GM21825 (cell line): ENCODE results near the gene CNOT6L.

Source experiments
- ATAC-seq: cut with Tn5 transposase; IDR thresholded peaks from one replicate; pipeline ENCODE4 v1.9.1; 2021; ENCODE audit warnings: mild to moderate bottlenecking, moderate library complexity; ENCODE audit not compliant: unreplicated experiment

The CNOT6L gene

GRCh38 chr4:77820649-77821561, 1.7 kb upstream of the CNOT6L start:
- ATAC-seq: no peak

- ATAC-seq: peak; percentile 79
Measured at GRCh38 chr4:77819843-77820648, 878 bp upstream of the CNOT6L start.

DNA sequence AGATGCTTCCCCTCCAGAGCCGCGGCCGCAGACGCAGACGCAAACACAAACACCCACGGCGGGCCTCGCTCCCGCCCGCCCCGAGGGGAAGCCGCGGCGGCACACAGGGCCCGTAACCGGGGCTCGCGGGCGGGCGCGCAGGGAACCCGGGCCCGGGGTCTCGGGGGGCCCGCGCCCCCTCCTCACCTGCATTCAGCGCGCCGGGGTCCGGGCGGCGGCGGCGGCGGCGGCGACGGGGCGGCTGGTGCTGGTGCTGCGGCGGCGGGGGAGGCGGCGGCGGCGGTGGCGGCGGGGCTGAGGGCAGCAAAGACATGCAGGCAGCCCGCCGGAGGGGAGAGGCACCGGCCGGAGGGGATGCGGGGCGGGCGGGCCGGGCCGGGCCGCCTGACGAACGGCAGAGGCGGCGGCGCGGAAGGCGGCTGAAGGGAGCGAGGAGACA, 255 bp upstream of the CNOT6L start:
- peak; percentile 7 for ATAC-seq

DNA sequence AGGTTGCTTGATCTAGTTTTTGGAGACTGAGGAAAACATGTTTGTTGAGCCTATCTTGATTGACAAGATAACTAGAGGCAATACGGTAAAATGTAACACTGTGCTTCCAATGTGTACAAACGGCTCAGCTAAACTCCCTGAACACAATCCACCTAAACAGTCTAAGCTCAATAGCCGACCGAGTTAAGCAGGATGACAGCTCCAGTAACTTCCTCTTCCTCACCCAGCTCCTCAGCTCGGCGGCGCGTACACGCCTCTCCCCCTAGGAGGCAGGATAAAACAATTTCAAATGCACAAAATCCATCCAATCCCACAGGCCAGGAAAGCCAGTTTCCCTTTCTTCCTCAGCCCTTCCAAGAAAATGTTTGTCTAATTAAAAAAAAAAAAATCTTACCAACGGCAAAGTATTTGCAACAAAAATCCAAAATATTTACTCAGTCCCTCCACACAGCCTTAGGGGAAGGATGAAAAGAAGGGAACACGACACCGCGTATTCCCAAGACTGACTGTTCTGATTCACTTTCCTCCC, 1.0 kb downstream of the CNOT6L start:
- peak; percentile 32 for ATAC-seq

- no peak for ATAC-seq
Measured at GRCh38 chr4:77817304-77818072, 1.7 kb downstream of the CNOT6L start.

- no peak for ATAC-seq
Measured at GRCh38 chr4:77816546-77816945, 2.6 kb downstream of the CNOT6L start.

- ATAC-seq: no peak
Measured at GRCh38 chr4:77815636-77816035, 3.5 kb downstream of the CNOT6L start.

GRCh38 chr4:77805840-77806239, 13.3 kb downstream of the CNOT6L start:
- ATAC-seq: no peak

GRCh38 chr4:77804471-77804870, 14.7 kb downstream of the CNOT6L start:
- ATAC-seq: no peak

DNA sequence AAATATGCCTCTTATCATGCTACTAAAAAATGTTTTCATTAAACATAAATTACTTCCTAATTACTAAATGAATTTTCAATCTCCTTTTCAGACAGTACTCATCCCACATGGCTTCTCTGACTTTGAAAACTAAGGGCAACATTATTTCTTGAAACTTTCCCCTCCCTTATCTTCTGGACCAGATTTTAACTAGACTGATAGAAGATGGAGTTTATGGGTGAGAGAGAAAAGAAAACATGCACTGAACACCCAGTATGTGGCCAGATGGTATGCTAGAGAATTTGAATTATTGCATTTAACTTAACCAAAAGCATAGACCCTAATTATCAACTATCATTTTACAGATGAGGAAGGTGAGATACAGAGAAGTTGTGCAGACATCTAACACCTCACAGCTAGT, 16.8 kb downstream of the CNOT6L start:
- ATAC-seq: no peak

DNA sequence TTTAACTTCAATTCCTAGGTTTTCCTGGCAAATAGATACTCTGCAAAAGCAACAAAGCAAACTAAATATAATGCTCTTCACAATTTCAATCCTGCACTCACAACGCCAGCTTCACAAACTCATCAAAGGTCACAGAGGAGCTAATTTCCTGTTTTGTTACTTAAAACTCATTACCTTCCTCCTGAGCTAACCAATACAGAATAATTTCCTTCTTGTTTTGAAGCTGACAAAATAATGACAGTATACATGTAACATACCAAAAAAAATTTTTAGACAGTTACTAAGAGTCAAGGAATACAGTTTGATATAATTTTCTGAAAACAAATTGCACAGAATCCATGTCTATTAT, 17.9 kb downstream of the CNOT6L start:
- no peak for ATAC-seq

DNA sequence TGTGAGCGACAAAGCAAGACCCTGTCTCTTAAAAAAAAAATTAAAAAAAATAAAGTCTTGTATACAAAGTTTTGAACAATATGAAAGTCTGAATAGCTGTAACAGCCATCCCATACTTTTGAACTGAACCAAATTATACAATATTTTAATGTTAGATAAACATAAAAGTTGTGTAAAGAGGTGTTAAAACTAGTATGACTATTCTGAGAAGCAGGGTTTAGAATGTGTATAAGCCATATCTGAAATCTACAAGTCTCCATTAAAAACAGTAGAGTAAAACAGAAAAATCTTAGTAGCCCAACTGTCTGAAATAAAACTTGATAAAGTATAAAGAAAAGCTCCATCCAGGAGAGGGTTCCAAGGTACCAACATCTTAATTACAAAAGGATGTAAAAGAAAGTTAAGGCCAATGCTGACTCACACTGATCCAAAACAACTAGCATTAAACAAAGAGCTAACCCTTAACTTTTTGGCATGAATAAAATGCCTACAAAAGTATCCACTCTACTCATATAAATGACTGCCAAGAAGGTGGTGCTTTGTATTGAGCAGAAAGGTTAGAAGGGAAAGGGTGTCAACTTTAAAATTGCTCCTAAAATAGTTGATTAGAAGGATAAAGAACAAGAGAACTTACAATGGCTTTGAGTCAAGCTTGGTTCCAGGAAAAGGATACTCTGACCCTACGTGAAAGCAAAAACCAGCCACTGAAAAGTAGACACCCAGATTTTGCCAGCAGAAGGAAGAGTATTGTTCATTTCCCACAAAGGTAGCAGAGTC, 18.5 kb downstream of the CNOT6L start:
- no peak for ATAC-seq

GRCh38 chr4:77800077-77800476, 19.1 kb downstream of the CNOT6L start:
- ATAC-seq: no peak

GRCh38 chr4:77798385-77798784, 20.8 kb downstream of the CNOT6L start:
- no peak for ATAC-seq

DNA sequence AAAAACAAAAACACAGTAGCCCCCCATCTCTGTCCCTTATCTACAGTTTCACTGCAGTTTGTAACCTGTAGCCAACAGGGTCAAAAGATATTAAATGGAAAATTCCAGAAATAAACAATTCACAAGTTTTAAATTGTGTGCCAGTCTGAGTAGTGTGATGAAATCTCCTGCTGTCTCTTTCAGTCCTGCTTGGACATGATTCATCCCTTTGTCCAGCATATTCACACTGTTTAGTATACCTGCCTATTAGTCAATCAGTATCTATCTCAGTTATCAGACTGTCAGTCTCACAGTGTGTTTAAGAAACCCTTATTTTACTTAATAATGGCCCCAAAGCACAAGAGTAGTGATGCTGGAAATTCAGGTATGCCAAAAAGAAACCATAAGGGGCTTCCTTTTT, 21.9 kb downstream of the CNOT6L start:
- no peak for ATAC-seq

DNA sequence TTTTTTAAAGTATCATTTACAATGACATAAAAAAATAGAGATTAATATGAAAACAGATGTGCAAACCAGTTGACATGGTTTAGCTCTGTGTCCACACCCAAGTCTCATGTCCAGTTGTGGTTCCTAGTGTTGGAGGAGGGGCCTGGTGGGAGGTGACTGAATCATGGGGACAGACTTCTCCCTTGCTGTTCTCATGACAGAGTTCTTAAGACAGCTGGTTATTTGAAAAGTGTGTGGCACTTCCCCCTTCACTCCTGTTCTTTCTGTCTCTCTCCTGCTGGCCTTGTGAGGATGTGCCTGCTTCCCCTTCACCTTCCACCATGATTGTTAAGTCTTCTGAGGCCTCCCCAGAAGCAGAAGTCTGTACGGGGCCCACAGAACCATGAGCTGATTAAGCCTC, 23.8 kb downstream of the CNOT6L start:
- no peak for ATAC-seq

DNA sequence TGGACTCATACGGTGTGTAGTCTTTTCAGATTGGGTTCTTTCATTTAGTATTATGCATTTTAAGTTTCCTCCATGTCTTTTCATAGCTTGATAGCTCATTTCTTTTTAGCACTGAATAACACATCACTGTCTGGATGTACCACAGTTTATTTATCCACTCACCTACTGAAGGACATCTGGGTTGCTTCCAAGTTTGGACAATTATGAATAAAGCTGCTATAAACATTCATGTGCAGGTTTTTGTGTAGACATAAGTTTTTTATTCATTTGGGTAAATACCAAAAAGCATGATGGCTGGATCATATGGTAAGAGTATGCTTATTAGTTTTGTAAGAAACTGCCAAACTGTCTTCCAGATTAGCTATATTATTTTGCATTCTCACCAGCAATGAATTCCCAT, 29.0 kb downstream of the CNOT6L start:
- ATAC-seq: no peak

GRCh38 chr4:77788990-77789389, 30.2 kb downstream of the CNOT6L start:
- no peak for ATAC-seq

- no peak for ATAC-seq
Measured at GRCh38 chr4:77787969-77788368, 31.2 kb downstream of the CNOT6L start.

- ATAC-seq: no peak
Measured at GRCh38 chr4:77785669-77786068, 33.5 kb downstream of the CNOT6L start.
